Body of pancreas (tissue), 4 donors: ENCODE results near the gene KIT.

Source experiments
- CTCF ChIP-seq, 7 experiments: fragments of 450-650 bp in 4 of 7; fragments of 200-600 bp in 3 of 7; sonication (generic) in 3 of 7; IDR thresholded peaks; one replicate each; pipeline ENCODE4 v1.5.1; 2016 to 2019; ENCODE audit warnings: antibody characterized with exemption in 7 of 7
- POLR2A ChIP-seq, 3 donors: fragments of 450-650 bp; IDR thresholded peaks; one replicate each; pipeline ENCODE4 v1.6.1; 2016; ENCODE audit warnings: antibody characterized with exemption in 3 of 3, mild to moderate bottlenecking in 2 of 3

GRCh38 chr4:54696649-54697048 lies 38.9 kb downstream of the KIT start:
- TF ChIP-seq CTCF (IDR thresholded peaks at IDR 0.05) (no peak), POLR2A (IDR thresholded peaks at IDR 0.05) (no peak)
